A549 (cell line): ENCODE data around the gene ATP6V0A4. TPM values are rescaled to one million over a fixed set of nuclear protein-coding genes. Genes with fewer than 3 reads are reported as not detected.

Experiments used
- ATAC-seq, 2 experiments: fragments of 200-7000 bp in 1 of 2; fragments of >200 bp in 1 of 2; cut with Nextera tagmentation in 1 of 2; cut with Tn5 transposase in 1 of 2; 3 replicates each; pipeline versions ENCODE4 v1.8.0 to v1.9.1; 2018 to 2020; ENCODE audit warnings: mild to moderate bottlenecking in 1 of 2, moderate library complexity in 1 of 2
- CTCF ChIA-PET: fragments of 300-600 bp; sonication (Branson Sonifier 250); formaldehyde crosslinking; extraction: SDS; loops from one replicate; lab custom pipeline; 2021; ENCODE audit warnings: antibody characterized with exemption, inconsistent platforms; lab: Yijun Ruan, JAX
- POLR2A ChIA-PET: fragments of 350-600 bp; formaldehyde crosslinking; extraction: SDS; loops from one replicate; lab custom pipeline; 2021; ENCODE audit warnings: antibody characterized with exemption, inconsistent platforms; lab: Yijun Ruan, JAX
- DNase-seq, 2 experiments: peaks; one replicate each; pipeline versions ENCODE4 v3.0.0 to v3.0.0-alpha.2; 2011 to 2016; ENCODE audit warnings: low read depth in 1 of 2, low spot score in 1 of 2
- FAIRE-seq: peaks from 2 replicates; lab custom pipeline; 2011; peaks lifted over from hg19 to GRCh38; lab: Jason Lieb, UNC
- H3K27ac ChIP-seq, 2 experiments: fragments of >200 bp; sonication (Bioruptor Twin); formaldehyde crosslinking; 3 replicates each; pipeline ENCODE4 v1.5.1; 2016 to 2017
- H3K4me1 ChIP-seq: fragments of >200 bp; sonication (Bioruptor Twin); formaldehyde crosslinking; 3 replicates; pipeline ENCODE4 v1.6.1; 2016
- H3K4me2 ChIP-seq: fragments of >200 bp; sonication (Bioruptor Twin); formaldehyde crosslinking; 3 replicates; pipeline ENCODE4 v1.6.1; 2016
- H3K4me3 ChIP-seq: fragments of >200 bp; sonication (Bioruptor Twin); formaldehyde crosslinking; 3 replicates; pipeline ENCODE4 v1.5.1; 2016
- H3K9me3 ChIP-seq: fragments of >200 bp; sonication (Bioruptor Twin); formaldehyde crosslinking; 3 replicates; pipeline ENCODE4 v1.6.1; 2016
- ATOH8 ChIP-seq: fragments of 250-450 bp; sonication (Bioruptor Pico); IDR thresholded peaks from 2 replicates; pipeline ENCODE4 v1.5.0; 2020; ENCODE audit warnings: low read depth, mild to moderate bottlenecking, moderate library complexity
- BCL3 ChIP-seq: fragments of >200 bp; sonication (Bioruptor Twin); formaldehyde crosslinking; IDR thresholded peaks from 3 replicates; pipeline ENCODE4 v1.6.1; 2016
- BHLHE40 ChIP-seq: IDR thresholded peaks from 2 replicates; pipeline ENCODE4 v1.6.1; 2012; ENCODE audit warnings: low read depth, low read length, inconsistent platforms
- CEBPB ChIP-seq, 2 experiments: fragments of >200 bp in 1 of 2; sonication (Bioruptor Twin) in 1 of 2; formaldehyde crosslinking in 1 of 2; IDR thresholded peaks; 2 replicates each; pipeline ENCODE4 v1.6.1; 2012 to 2016
- ELK1 ChIP-seq: fragments of 150-350 bp; IDR thresholded peaks from 2 replicates; pipeline ENCODE4 v1.6.1; 2014; ENCODE audit warnings: low read depth, mild to moderate bottlenecking, low read length
- EP300 ChIP-seq, 2 experiments: fragments of >200 bp; sonication (Bioruptor Twin); formaldehyde crosslinking; IDR thresholded peaks; 2 replicates in 1 of 2; 3 replicates in 1 of 2; pipeline ENCODE4 v1.6.1; 2016 to 2017
- FOSB ChIP-seq: fragments of 250-450 bp; sonication (Bioruptor Pico); IDR thresholded peaks from 2 replicates; pipeline ENCODE4 v1.5.0; 2020; ENCODE audit warnings: mild to moderate bottlenecking, moderate library complexity
- FOSL2 ChIP-seq, 2 experiments: fragments of 450-650 bp in 1 of 2; fragments of >200 bp in 1 of 2; sonication (Bioruptor Twin) in 1 of 2; formaldehyde crosslinking; IDR thresholded peaks; 2 replicates each; pipeline versions ENCODE4 v1.5.0 to v1.6.1; 2016 to 2020; ENCODE audit warnings: mild to moderate bottlenecking in 1 of 2, moderate library complexity in 1 of 2
- FOXS1 ChIP-seq: fragments of 250-450 bp; sonication (Bioruptor Pico); IDR thresholded peaks from 2 replicates; pipeline ENCODE4 v1.5.0; 2020; ENCODE audit warnings: mild to moderate bottlenecking, moderate library complexity
- GATA3 ChIP-seq: IDR thresholded peaks from 2 replicates; pipeline ENCODE4 v1.6.1; 2012; ENCODE audit warnings: borderline replicate concordance
- HEYL ChIP-seq: fragments of 250-450 bp; sonication (Bioruptor Pico); IDR thresholded peaks from 2 replicates; pipeline ENCODE4 v1.8.0; 2021; ENCODE audit warnings: mild to moderate bottlenecking, moderate library complexity
- HOXB5 ChIP-seq: fragments of 250-450 bp; sonication (Bioruptor Pico); IDR thresholded peaks from 2 replicates; pipeline ENCODE4 v1.5.0; 2020; ENCODE audit warnings: mild to moderate bottlenecking, moderate library complexity
- JUN ChIP-seq, 2 experiments: fragments of >200 bp; sonication (Bioruptor Twin); formaldehyde crosslinking; IDR thresholded peaks; 2 replicates in 1 of 2; 3 replicates in 1 of 2; pipeline ENCODE4 v1.6.1; 2016 to 2017
- JUNB ChIP-seq: fragments of >200 bp; sonication (Bioruptor Twin); formaldehyde crosslinking; IDR thresholded peaks from 2 replicates; pipeline ENCODE4 v1.6.1; 2016
- KDM1A ChIP-seq: fragments of 200-600 bp; sonication (generic); IDR thresholded peaks from 2 replicates; pipeline ENCODE4 v1.6.1; 2016; ENCODE audit warnings: low read depth, mild to moderate bottlenecking
- MAFK ChIP-seq: fragments of 450-650 bp; IDR thresholded peaks from 2 replicates; pipeline ENCODE4 v1.6.1; 2014; ENCODE audit not compliant: partially characterized antibody
- NFE2L2 ChIP-seq: fragments of 150-350 bp; conservative IDR thresholded peaks from 2 replicates; pipeline ENCODE4 v1.6.1; 2014; ENCODE audit warnings: low read length
- NPAS2 ChIP-seq: fragments of 250-450 bp; sonication (Bioruptor Pico); IDR thresholded peaks from 2 replicates; pipeline ENCODE4 v1.8.0; 2022; ENCODE audit warnings: mild to moderate bottlenecking, moderate library complexity, borderline replicate concordance
- POLR2A ChIP-seq: IDR thresholded peaks from 2 replicates; pipeline ENCODE4 v1.6.1; 2012; ENCODE audit warnings: mild to moderate bottlenecking, low read length
- POLR2AphosphoS2 ChIP-seq: conservative IDR thresholded peaks from 2 replicates; pipeline ENCODE4 v1.6.1; 2012; ENCODE audit warnings: low read length, improper control_type of control experiment, inconsistent platforms
- RAD21 ChIP-seq, 2 experiments: fragments of >200 bp in 1 of 2; sonication (Bioruptor Twin) in 1 of 2; formaldehyde crosslinking in 1 of 2; IDR thresholded peaks in 1 of 2; conservative IDR thresholded peaks in 1 of 2; 2 replicates in 1 of 2; 3 replicates in 1 of 2; pipeline ENCODE4 v1.6.1; 2012 to 2018; ENCODE audit warnings: inconsistent platforms in 1 of 2
- RFX5 ChIP-seq: fragments of 450-650 bp; IDR thresholded peaks from 2 replicates; pipeline ENCODE4 v1.7.1; 2014; ENCODE audit warnings: antibody characterized with exemption, mild to moderate bottlenecking, moderate library complexity
- SMC3 ChIP-seq: fragments of >200 bp; sonication (Bioruptor Twin); formaldehyde crosslinking; IDR thresholded peaks from 3 replicates; pipeline ENCODE4 v1.6.1; 2018; ENCODE audit warnings: inconsistent platforms
- SREBF2 ChIP-seq: fragments of 450-650 bp; IDR thresholded peaks from 2 replicates; pipeline ENCODE4 v1.6.1; 2014; ENCODE audit warnings: mild to moderate bottlenecking, moderate library complexity
- TFCP2L1 ChIP-seq: fragments of 250-450 bp; sonication (Bioruptor Pico); IDR thresholded peaks from 2 replicates; pipeline ENCODE4 v1.5.0; 2021; ENCODE audit warnings: mild to moderate bottlenecking
- ZC3H11A ChIP-seq: fragments of 450-650 bp; IDR thresholded peaks from 2 replicates; pipeline ENCODE4 v1.6.1; 2014; ENCODE audit warnings: antibody characterized with exemption, mild to moderate bottlenecking
- ZNF302 ChIP-seq: fragments of 250-450 bp; sonication (Bioruptor Pico); IDR thresholded peaks from 2 replicates; pipeline ENCODE4 v1.9.0; 2021; ENCODE audit warnings: inconsistent platforms, mild to moderate bottlenecking, moderate library complexity
- ZSCAN20 ChIP-seq: fragments of 250-450 bp; sonication (Bioruptor Pico); IDR thresholded peaks from 2 replicates; pipeline ENCODE4 v1.8.0; 2022; ENCODE audit warnings: mild to moderate bottlenecking, moderate library complexity
- WGBS: methylation state at CpG from one replicate; pipeline ENCODE4 v1.1.6; 2017; ENCODE audit errors: missing lambda C conversion rate; 5-methylcytosine and 5-hydroxymethylcytosine counted together
- polyA plus RNA-seq, 4 experiments: library from polyadenylated mRNA; depleted of rRNA in 3 of 4; stranded (reverse); fragments of >200 nt; fragmentation: RNase III in 1 of 4; extraction: RNeasy Plus Mini Kit Qiagen cat#74134 plus additional on column Dnase treatment in 1 of 4; gene quantifications; 2 replicates in 3 of 4; 3 replicates in 1 of 4; pipeline ENCODE4 v1.2.3, GENCODE V29; 2011 to 2017

Gene ATP6V0A4
- polyA plus RNA-seq, 2 of the 4 experiments (the other 2 are of a cell fraction) = 0.09 to 0.25 TPM

GRCh38 chr7:138748666-138749065 is 49.3 kb downstream of the ATP6V0A4 start:
- H3K4me1 ChIP-seq = peaks cover 9% of the 10 kb centered on the region; the same call in 2 of the 3 replicates
- ChIA-PET POLR2A (no interaction called here), CTCF (interaction anchor here (1.7 to 3.8 kb wide), 2 partner anchors 10 to 845 kb away, joined by 3 to 23 read pairs; no protein-coding TSS in a partner anchor)
- ATAC-seq (no peak), FAIRE-seq (no peak), DNase-seq (no peak)
- H3K4me3 ChIP-seq = no peak overlapping the region
- H3K9me3 ChIP-seq = no peaks in the 10 kb centered on the region
- no peak overlapping the region for H3K27ac ChIP-seq
- no peak overlapping the region for H3K4me2 ChIP-seq
- TF ChIP-seq JUN (IDR thresholded peaks at IDR 0.05) (no peak), ELK1 (no peak), RAD21 (conservative IDR thresholded peaks at IDR 0.05 in 1 of 2, IDR thresholded peaks at IDR 0.05 in 1 of 2) (no peak), ZSCAN20 (no peak), GATA3 (no peak), NPAS2 (CRISPR knock-in tag) (no peak), SMC3 (no peak)
- TF ChIP-seq, all 56 proteins: peak for 0
- WGBS = 73% methylated on average over 6 of the region's 6 CpGs

GRCh38 chr7:138746073-138746472 is 51.9 kb downstream of the ATP6V0A4 start:
- no peaks in the 10 kb centered on the region for H3K9me3 ChIP-seq
- FAIRE-seq (no peak), ATAC-seq (no peak)
- no peak for TF ChIP-seq EP300 (IDR thresholded peaks at IDR 0.05)
- no peak for TF ChIP-seq TFCP2L1 (CRISPR knock-in tag)
- TF ChIP-seq HOXB5 (CRISPR knock-in tag) = no peak
- TF ChIP-seq JUNB = no peak
- no peak for TF ChIP-seq ZSCAN20
- TF ChIP-seq ZC3H11A = no peak
- TF ChIP-seq GATA3 = no peak
- no peak for TF ChIP-seq BHLHE40
- TF ChIP-seq KDM1A = no peak
- TF ChIP-seq FOXS1 (CRISPR knock-in tag) = no peak
- TF ChIP-seq MAFK = no peak
- TF ChIP-seq, all 56 proteins: peak for 0
- POLR2A ChIA-PET = no interaction called here
- no peak overlapping the region for H3K4me3 ChIP-seq
- no peak overlapping the region for H3K27ac ChIP-seq
- WGBS = 83% methylated on average over 4 of the region's 4 CpGs
- CTCF ChIA-PET = no interaction called here
- no peaks in the 10 kb centered on the region for H3K4me1 ChIP-seq
- no peak for DNase-seq
- no peak overlapping the region for H3K4me2 ChIP-seq

- Histone ChIP-seq H3K4me3 (no peak overlapping the region), H3K4me1 (no peaks in the 10 kb centered on the region), H3K27ac (no peak overlapping the region), H3K9me3 (no peaks in the 10 kb centered on the region), H3K4me2 (no peak overlapping the region)
- no peak for ATAC-seq
- FAIRE-seq = no peak
- no peak for DNase-seq
- WGBS = 86% methylated on average over 7 of the region's 7 CpGs
- POLR2A ChIA-PET = no interaction called here
- no peak for TF ChIP-seq RFX5
- TF ChIP-seq POLR2A = no peak
- TF ChIP-seq POLR2AphosphoS2 = no peak
- TF ChIP-seq BCL3 = no peak
- TF ChIP-seq FOSB (CRISPR knock-in tag) = no peak
- TF ChIP-seq JUN (IDR thresholded peaks at IDR 0.05) = no peak
- TF ChIP-seq SREBF2 = no peak
- TF ChIP-seq CEBPB (IDR thresholded peaks at IDR 0.05) = no peak
- TF ChIP-seq FOSL2 (IDR thresholded peaks at IDR 0.05) = no peak
- TF ChIP-seq FOSL2 (CRISPR knock-in tag; IDR thresholded peaks at IDR 0.05) = no peak
- no peak for TF ChIP-seq ZNF302 (CRISPR knock-in tag)
- TF ChIP-seq HEYL (CRISPR knock-in tag) = no peak
- TF ChIP-seq NFE2L2 = no peak
- TF ChIP-seq ZSCAN20 = no peak
- TF ChIP-seq NPAS2 (CRISPR knock-in tag) = no peak
- no peak for TF ChIP-seq ATOH8 (CRISPR knock-in tag)
- CTCF ChIA-PET = no interaction called here
These were observed 52.8 kb downstream of the ATP6V0A4 start for GRCh38 chr7:138745189-138745588.
